Measurements from ENCODE around the gene CPNE6. TPM values are rescaled to one million over a fixed set of nuclear protein-coding genes. Genes with fewer than 3 reads are reported as not detected.

CPNE6 gene
- total and polyA plus RNA-seq, 2 of the 13 experiments (the other 11 are each of a cell fraction or from before 2014, with no cell fraction given): not detected

GRCh38 chr14:24053548-24054323 lies 17.6 kb upstream of the CPNE6 start (continued):
- TF ChIP-seq CSRNP2 (CRISPR knock-in tag; conservative IDR thresholded peaks at IDR 0.05; ENCODE audit: low read depth): no peak
- TF ChIP-seq TERF1 (CRISPR knock-in tag; IDR thresholded peaks at IDR 0.05): no peak
- TF ChIP-seq HNRNPLL (IDR thresholded peaks at IDR 0.05; ENCODE audit: low read depth, low read length, poor library complexity, severe bottlenecking): no peak
- TF ChIP-seq NFRKB (IDR thresholded peaks at IDR 0.05): no peak
- no peak for TF ChIP-seq ZNF678 (CRISPR knock-in tag; IDR thresholded peaks at IDR 0.05)
- no peak for TF ChIP-seq PLRG1 (conservative IDR thresholded peaks at IDR 0.05)
- TF ChIP-seq PATZ1 (CRISPR knock-in tag; IDR thresholded peaks at IDR 0.05): peak; percentile 76
- TF ChIP-seq FOSL2 (CRISPR knock-in tag; IDR thresholded peaks at IDR 0.05): 0 out of 2 replicates have a peak, but pooled peaks have one; percentile 2
- TF ChIP-seq ZNF430 (CRISPR knock-in tag; IDR thresholded peaks at IDR 0.05): no peak
- TF ChIP-seq HMG20A (CRISPR knock-in tag; IDR thresholded peaks at IDR 0.05; ENCODE audit: borderline replicate concordance): no peak
- TF ChIP-seq FOXJ3 (CRISPR knock-in tag; IDR thresholded peaks at IDR 0.05; ENCODE audit: borderline replicate concordance): no peak
- no peak for TF ChIP-seq PRDM4 (CRISPR knock-in tag; IDR thresholded peaks at IDR 0.05; ENCODE audit: borderline replicate concordance)
- peak; percentile 58; the same call in 1 of the 2 replicates for TF ChIP-seq NR2F6 (IDR thresholded peaks at IDR 0.05)
- peak; percentile 51; the same call in 1 of the 2 replicates for TF ChIP-seq NR2F6 (CRISPR knock-in tag; IDR thresholded peaks at IDR 0.05)
- TF ChIP-seq ZBTB2 (CRISPR knock-in tag; IDR thresholded peaks at IDR 0.05; ENCODE audit: low read depth): no peak
- TF ChIP-seq SNAPC2 (CRISPR knock-in tag; IDR thresholded peaks at IDR 0.05): no peak
- no peak for TF ChIP-seq ADNP (CRISPR knock-in tag; IDR thresholded peaks at IDR 0.05)
- TF ChIP-seq ELF1 (CRISPR knock-in tag; IDR thresholded peaks at IDR 0.05): no peak
- TF ChIP-seq HIC2 (CRISPR knock-in tag; IDR thresholded peaks at IDR 0.05; ENCODE audit: low read depth): no peak

Measured in HepG2 (cell line).